Upper lobe of left lung (tissue), 4 donors: ENCODE results near the gene CGAS.

ENCODE experiments used
- CTCF ChIP-seq, 6 experiments: fragments of 450-650 bp in 4 of 6; fragments of 200-600 bp in 2 of 6; sonication (generic) in 2 of 6; IDR thresholded peaks; one replicate each; pipeline ENCODE4 v1.5.1; 2016 to 2019; ENCODE audit warnings: antibody characterized with exemption in 6 of 6
- EP300 ChIP-seq, 4 donors: sonication (generic); formaldehyde crosslinking; IDR thresholded peaks; one replicate each; pipeline ENCODE4 v1.5.1; 2017; ENCODE audit warnings: antibody characterized with exemption in 4 of 4, control low read depth in 2 of 4

GRCh38 chr6:73471686-73472290 is 19.7 kb upstream of the CGAS start:
- no peak for TF ChIP-seq EP300 (IDR thresholded peaks at IDR 0.05)
- TF ChIP-seq CTCF (IDR thresholded peaks at IDR 0.05), result no peak
